Heart right ventricle (tissue), 16 donors: ENCODE measurements around the gene BRF1. TPM values are rescaled to one million over a fixed set of nuclear protein-coding genes. Genes with fewer than 3 reads are reported as not detected.

Experiments
- ATAC-seq, 8 donors: fragments of 200-7000 bp; cut with Tn5 transposase; one replicate each; pipeline ENCODE4 v1.9.1; 2020; ENCODE audit warnings: mild to moderate bottlenecking in 8 of 8, moderate library complexity in 8 of 8, moderate number of reproducible peaks in 1 of 8
- DNase-seq, 2 donors: peaks; one replicate each; pipeline ENCODE4 v3.0.0-alpha.2; 2020
- H3K27ac ChIP-seq, 10 donors: fragments of 200-600 bp; sonication (generic) in 2 of 10; one replicate each; pipeline versions ENCODE4 v1.5.0 to v1.8.0; 2020 to 2022; ENCODE audit warnings: mild to moderate bottlenecking in 3 of 10
- H3K27me3 ChIP-seq, 7 donors: fragments of 200-600 bp; one replicate each; pipeline ENCODE4 v1.8.0; 2021 to 2022; ENCODE audit warnings: mild to moderate bottlenecking in 2 of 7
- H3K36me3 ChIP-seq, 9 donors: fragments of 200-600 bp; sonication (generic) in 1 of 9; one replicate each; pipeline versions ENCODE4 v1.5.0 to v1.8.0; 2020 to 2022; ENCODE audit warnings: mild to moderate bottlenecking in 2 of 9
- H3K4me1 ChIP-seq, 9 donors: fragments of 200-600 bp; sonication (generic) in 1 of 9; one replicate each; pipeline versions ENCODE4 v1.5.0 to v1.8.0; 2020 to 2022; ENCODE audit warnings: mild to moderate bottlenecking in 4 of 9
- H3K4me3 ChIP-seq, 10 donors: fragments of 200-600 bp; sonication (generic) in 2 of 10; one replicate each; pipeline versions ENCODE4 v1.5.0 to v1.8.0; 2020 to 2022; ENCODE audit warnings: mild to moderate bottlenecking in 7 of 10, moderate library complexity in 2 of 10
- H3K9me3 ChIP-seq, 11 donors: fragments of 200-600 bp in 10 of 11; sonication (generic) in 2 of 11; one replicate each; pipeline versions ENCODE4 v1.5.0 to v1.8.0; 2013 to 2022; ENCODE audit warnings: mild to moderate bottlenecking in 2 of 11, control low read depth in 1 of 11, moderate library complexity in 1 of 11
- WGBS, 2 donors: extraction: QIAGEN DNeasy Blood & Tissue Kit; methylation state at CpG; one replicate each; pipeline ENCODE4 v1.1.7; 2013; ENCODE audit warnings: inconsistent platforms in 1 of 2; 5-methylcytosine and 5-hydroxymethylcytosine counted together
- intact Hi-C, 10 donors: fragments of 100-400 bp; cut with DNase I; formaldehyde crosslinking; loops; one replicate each; pipeline versions ENCODE4 v1.11.1 to v1.14.2; 2022
- polyA plus RNA-seq, 2 donors: library from polyadenylated mRNA; stranded (reverse); fragments of 200-250 nt; gene quantifications; one replicate each; pipeline ENCODE4 v1.2.3, GENCODE V29; 2013
- total RNA-seq, 10 donors: library from RNA; stranded (reverse); fragmentation: NEBNext Ultra II Directional in 3 of 10; extraction: Animal tissue kit (Norgen Biotek cat#: 25700) in 3 of 10; gene quantifications; one replicate each; pipeline versions ENCODE4 v1.2.1 to v1.2.4, GENCODE V29; 2021 to 2023
- TF ChIP-seq, protein P1 (sequence below), 9 donors: fragments of 200-600 bp; sonication (generic) in 2 of 9; IDR thresholded peaks; one replicate each; pipeline versions ENCODE4 v1.5.0 to v1.8.0; 2021 to 2022; ENCODE audit warnings: antibody characterized with exemption in 9 of 9, mild to moderate bottlenecking in 5 of 9, moderate library complexity in 1 of 9
- donor health status: Arrhythmogenic right ventricular cardiomyopathy.
- donor health status: ischemic (EF 13 %, LVEDD 7.1; RV severe dilation, severe dysfunction).
- donor health status: healthy with polysubstance abuse.
- donor health status: DM: no; HTN: yes; CAD: no.
- donor health status: DM: no; HTN: no; CAD: no.
- donor health status: ischemic (EF 25% LVEDD 6.9; RV normal size, moderate dysfunction).
- donor health status: ischemic (EF 25% LVEDD 5.7; RV mildly dilated, moderate dysfunction).
- donor health status: healthy.
- donor health status: DM: yes; HTN: yes; CAD: no.
- donor health status: Ischemic cardiomyopathy.
- donor health status: ischemic (EF 35%, LVEDD 5.7; RV mildly dilated, moderate dysfunction).
- donor health status: nonischemic (EF 11% LVEDD 7.7; RV severe dilation, severe dysfunction).
- donor health status: DM: yes; HTN: yes; CAD: no.
- donor health status: PGD.
- donor health status: ischemic (EF 29% LVEDD 5.4; RV normal size, mild dysfunction).
- donor health status: nonischemic (EF 23%, LVEDD 6.1; RV moderate dilation, normal function).

The BRF1 gene
- total and polyA plus RNA-seq, 12 donors, result 12.7 to 30.8 (median 16.2) TPM

DNA sequence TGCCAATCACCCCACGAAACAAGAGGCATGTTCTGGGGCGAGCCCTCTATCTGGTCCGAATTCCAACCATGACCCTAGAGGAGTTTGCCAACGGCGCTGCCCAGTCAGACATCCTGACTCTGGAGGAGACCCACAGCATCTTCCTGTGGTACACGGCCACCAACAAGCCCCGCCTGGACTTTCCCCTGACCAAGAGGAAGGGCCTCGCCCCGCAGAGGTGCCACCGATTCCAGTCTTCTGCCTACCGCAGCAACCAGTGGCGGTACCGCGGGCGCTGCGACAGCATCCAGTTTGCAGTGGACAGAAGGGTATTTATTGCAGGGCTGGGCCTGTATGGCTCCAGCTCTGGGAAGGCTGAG is 50.8 kb downstream of the BRF1 start:
- peak overlapping the region in 3 of 10 donors; percentile 87 to 98 (median 92) for H3K27ac ChIP-seq
- TF ChIP-seq, protein P1, sequence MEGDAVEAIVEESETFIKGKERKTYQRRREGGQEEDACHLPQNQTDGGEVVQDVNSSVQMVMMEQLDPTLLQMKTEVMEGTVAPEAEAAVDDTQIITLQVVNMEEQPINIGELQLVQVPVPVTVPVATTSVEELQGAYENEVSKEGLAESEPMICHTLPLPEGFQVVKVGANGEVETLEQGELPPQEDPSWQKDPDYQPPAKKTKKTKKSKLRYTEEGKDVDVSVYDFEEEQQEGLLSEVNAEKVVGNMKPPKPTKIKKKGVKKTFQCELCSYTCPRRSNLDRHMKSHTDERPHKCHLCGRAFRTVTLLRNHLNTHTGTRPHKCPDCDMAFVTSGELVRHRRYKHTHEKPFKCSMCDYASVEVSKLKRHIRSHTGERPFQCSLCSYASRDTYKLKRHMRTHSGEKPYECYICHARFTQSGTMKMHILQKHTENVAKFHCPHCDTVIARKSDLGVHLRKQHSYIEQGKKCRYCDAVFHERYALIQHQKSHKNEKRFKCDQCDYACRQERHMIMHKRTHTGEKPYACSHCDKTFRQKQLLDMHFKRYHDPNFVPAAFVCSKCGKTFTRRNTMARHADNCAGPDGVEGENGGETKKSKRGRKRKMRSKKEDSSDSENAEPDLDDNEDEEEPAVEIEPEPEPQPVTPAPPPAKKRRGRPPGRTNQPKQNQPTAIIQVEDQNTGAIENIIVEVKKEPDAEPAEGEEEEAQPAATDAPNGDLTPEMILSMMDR (IDR thresholded peaks at IDR 0.05), result no peak
- intact Hi-C loops, result no loop called here
- H3K9me3 ChIP-seq, result no peaks in the 10 kb centered on the region
- peaks cover 0 to 62% (median 10%) of the 10 kb centered on the region in 9 donors for H3K36me3 ChIP-seq
- no peak for DNase-seq
- no peaks in the 10 kb centered on the region for H3K27me3 ChIP-seq
- WGBS, 2 donors, result 94 to 96% methylated on average over 16 of the region's 16 CpGs
- H3K4me3 ChIP-seq, result no peak overlapping the region
- H3K4me1 ChIP-seq, result peaks cover 10 to 40% (median 27%) of the 10 kb centered on the region in 9 donors
- ATAC-seq, result no peak

DNA sequence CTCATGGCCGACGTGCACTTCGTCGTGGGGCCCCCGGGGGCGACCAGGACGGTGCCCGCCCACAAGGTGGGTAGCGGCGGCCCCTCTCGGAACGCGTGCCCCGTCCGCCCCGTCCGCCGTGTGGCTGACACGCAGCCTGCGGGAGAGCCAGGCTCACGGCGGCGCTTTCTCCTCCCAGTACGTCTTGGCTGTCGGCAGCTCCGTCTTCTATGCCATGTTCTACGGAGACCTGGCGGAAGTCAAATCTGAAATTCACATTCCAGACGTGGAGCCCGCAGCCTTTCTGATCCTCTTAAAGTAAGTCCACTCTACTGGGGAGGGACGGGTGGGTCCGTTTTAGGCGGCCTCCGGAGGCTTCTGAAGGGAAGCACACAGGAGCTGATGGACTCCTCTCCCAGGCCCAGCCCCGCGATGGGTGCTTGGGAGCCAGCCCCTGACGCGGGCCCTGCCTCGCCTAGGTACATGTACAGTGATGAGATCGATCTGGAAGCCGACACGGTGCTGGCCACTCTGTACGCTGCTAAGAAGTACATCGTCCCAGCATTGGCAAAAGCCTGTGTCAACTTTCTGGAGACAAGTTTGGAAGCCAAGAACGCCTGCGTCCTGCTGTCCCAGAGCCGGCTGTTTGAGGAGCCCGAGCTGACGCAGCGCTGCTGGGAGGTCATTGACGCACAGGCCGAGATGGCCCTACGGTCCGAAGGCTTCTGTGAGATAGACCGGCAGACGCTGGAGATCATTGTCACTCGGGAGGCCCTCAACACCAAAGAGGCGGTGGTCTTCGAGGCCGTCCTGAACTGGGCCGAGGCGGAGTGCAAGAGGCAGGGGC is 51.4 kb downstream of the BRF1 start:
- H3K27ac ChIP-seq, result peak overlapping the region; percentile 73 to 98 (median 90)
- peaks cover 0 to 65% (median 10%) of the 10 kb centered on the region in 9 donors for H3K36me3 ChIP-seq
- intact Hi-C loops, result no loop called here
- 46 to 49% methylated on average over 62 of the region's 62 CpGs for WGBS, 2 donors
- TF ChIP-seq, protein P1 (IDR thresholded peaks at IDR 0.05), result no peak
- peak overlapping the region; percentile 4 to 85 (median 58) for H3K4me3 ChIP-seq
- DNase-seq (no peak), ATAC-seq (peak in 3 of 8 donors; percentile 5 to 14 (median 8))
- no peaks in the 10 kb centered on the region for H3K9me3 ChIP-seq
- peaks cover 10 to 35% (median 24%) of the 10 kb centered on the region in 9 donors for H3K4me1 ChIP-seq
- H3K27me3 ChIP-seq, result no peaks in the 10 kb centered on the region

DNA sequence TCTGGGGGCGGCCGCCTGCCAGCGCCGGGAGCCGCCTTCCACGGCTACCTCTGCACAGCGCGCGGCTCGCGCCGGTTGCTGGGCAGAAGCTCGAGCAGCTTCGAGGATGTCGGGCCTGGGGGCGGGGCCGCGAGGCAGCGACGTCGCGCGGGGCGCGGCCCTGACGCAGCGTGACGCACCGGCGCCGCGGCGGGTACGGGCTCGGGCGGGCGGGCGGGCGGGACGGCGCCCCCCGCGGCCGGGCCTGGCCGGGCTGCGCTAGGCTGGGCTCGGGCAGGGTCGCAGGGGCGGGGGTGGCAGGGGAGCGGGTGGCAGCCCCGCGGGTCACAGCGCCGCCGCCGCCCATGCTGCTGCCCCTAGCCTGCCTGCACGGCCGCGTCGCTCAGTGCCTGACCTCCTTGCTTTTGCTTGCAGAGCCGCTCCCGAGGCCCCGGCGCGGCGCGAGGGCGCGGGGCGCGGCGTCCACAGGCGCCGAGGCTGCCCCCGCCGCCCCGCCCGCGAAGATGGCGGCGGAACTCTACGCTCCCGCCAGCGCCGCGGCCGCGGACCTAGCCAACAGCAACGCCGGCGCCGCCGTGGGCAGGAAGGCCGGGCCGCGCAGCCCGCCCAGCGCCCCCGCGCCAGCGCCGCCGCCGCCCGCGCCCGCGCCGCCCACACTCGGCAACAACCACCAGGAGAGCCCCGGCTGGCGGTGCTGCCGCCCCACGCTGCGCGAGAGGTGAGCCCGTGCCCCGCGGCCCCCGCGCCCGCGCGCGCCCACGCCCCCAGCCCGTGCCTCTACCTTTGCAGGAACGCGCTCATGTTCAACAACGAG is 52.2 kb downstream of the BRF1 start, which contains the start of gene BTBD6:
Gene BTBD6, plus strand, starts transcription at position 166 of the 814 bp plus-strand sequence. Its CDS starts 179 bp downstream, at position 345.
- H3K4me3 ChIP-seq, result peak within 1 kb of the TSS; percentile 37 to 85 (median 62)
- DNase-seq, result peak; percentile 81 to 88
- no peaks in the 10 kb centered on the region for H3K27me3 ChIP-seq
- H3K27ac ChIP-seq, result peak within 1 kb of the TSS; percentile 73 to 98 (median 90)
- peak; percentile 88 to 96 (median 94) for ATAC-seq
- H3K36me3 ChIP-seq, result peaks cover 0 to 67% (median 10%) of the 10 kb centered on the region in 9 donors
- no peaks in the 10 kb centered on the region for H3K9me3 ChIP-seq
- H3K4me1 ChIP-seq, result peaks cover 10 to 35% (median 24%) of the 10 kb centered on the region in 9 donors
- intact Hi-C loops, result loop anchor here in 1 of 10 donors (1.0 kb wide), 1 partner anchor 45 kb away; no protein-coding TSS in a partner anchor
- WGBS, 2 donors, result 1% methylated on average over 66 to 127 of the region's 130 CpGs
- TF ChIP-seq, protein P1 (IDR thresholded peaks at IDR 0.05), result peak in 2 of 9 donors; percentile 3 to 15
